ENCODE measurements around the gene HECTD2.

- TF ChIP-seq CTCF (IDR thresholded peaks at IDR 0.05) (no peak), NR2C2 (CRISPR knock-in tag; IDR thresholded peaks at IDR 0.05) (no peak), ZNF423 (CRISPR knock-in tag; IDR thresholded peaks at IDR 0.05) (no peak), ESRRA (CRISPR knock-in tag; IDR thresholded peaks at IDR 0.05; ENCODE audit: borderline replicate concordance) (no peak), CREB1 (CRISPR knock-in tag; IDR thresholded peaks at IDR 0.05) (no peak), ZNF121 (CRISPR knock-in tag; IDR thresholded peaks at IDR 0.05) (no peak)
- TF ChIP-seq, protein P1, sequence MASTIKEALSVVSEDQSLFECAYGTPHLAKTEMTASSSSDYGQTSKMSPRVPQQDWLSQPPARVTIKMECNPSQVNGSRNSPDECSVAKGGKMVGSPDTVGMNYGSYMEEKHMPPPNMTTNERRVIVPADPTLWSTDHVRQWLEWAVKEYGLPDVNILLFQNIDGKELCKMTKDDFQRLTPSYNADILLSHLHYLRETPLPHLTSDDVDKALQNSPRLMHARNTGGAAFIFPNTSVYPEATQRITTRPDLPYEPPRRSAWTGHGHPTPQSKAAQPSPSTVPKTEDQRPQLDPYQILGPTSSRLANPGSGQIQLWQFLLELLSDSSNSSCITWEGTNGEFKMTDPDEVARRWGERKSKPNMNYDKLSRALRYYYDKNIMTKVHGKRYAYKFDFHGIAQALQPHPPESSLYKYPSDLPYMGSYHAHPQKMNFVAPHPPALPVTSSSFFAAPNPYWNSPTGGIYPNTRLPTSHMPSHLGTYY (CRISPR knock-in tag; IDR thresholded peaks at IDR 0.05), result no peak
These were observed 32.1 kb upstream of the HECTD2 start for GRCh38 chr10:91378061-91378460.
